ENCODE results near the gene DGKB. TPM values are rescaled to one million over a fixed set of nuclear protein-coding genes. Genes with fewer than 3 reads are reported as not detected.

Gene DGKB
- total RNA-seq, 1 experiment from 2014 or later = not detected

DNA sequence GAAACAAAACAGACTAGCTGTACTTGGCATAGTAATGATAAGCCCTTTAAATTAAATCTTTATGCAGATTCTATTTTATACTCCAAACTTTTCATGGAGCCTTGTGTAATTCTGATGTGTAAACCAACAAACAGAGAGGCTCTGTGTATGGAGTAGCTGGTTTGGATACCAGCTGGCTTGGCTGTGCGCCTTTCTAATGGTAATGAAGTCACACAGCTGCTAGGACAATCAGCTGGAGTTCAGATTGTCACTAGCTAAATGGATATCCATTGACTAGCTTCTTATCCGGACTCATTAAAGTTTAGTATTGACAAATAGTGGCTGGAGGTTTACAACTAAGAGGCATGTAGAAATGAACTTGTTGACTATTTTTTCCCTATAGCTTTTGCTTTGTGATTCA lies 398.4 kb downstream of the DGKB start:
- peaks cover 12% of the 10 kb centered on the region for H3K9me3 Mint-ChIP-seq (ENCODE audit: unreplicated experiment)
- no peak overlapping the region for H3K27ac Mint-ChIP-seq (ENCODE audit: low read depth, unreplicated experiment)
- peaks cover 16% of the 10 kb centered on the region for H3K4me1 Mint-ChIP-seq (ENCODE audit: insufficient read depth, unreplicated experiment)
- H3K27me3 Mint-ChIP-seq (ENCODE audit: insufficient read depth, unreplicated experiment) = peaks cover 12% of the 10 kb centered on the region
- no TSS peak for BruUV-seq (replicated peaks)
- DNase-seq (ENCODE audit: unreplicated experiment) = no peak
- ChIA-PET CTCF (interaction anchor here (0.6 kb wide), 1 partner anchor 290 kb away, joined by 3 read pairs; no protein-coding TSS in a partner anchor), POLR2A (interaction anchor here (0.7 kb wide), 2 partner anchors 16 to 761 kb away, joined by 3 read pairs; no protein-coding TSS in a partner anchor)
- TF ChIP-seq, protein P1, sequence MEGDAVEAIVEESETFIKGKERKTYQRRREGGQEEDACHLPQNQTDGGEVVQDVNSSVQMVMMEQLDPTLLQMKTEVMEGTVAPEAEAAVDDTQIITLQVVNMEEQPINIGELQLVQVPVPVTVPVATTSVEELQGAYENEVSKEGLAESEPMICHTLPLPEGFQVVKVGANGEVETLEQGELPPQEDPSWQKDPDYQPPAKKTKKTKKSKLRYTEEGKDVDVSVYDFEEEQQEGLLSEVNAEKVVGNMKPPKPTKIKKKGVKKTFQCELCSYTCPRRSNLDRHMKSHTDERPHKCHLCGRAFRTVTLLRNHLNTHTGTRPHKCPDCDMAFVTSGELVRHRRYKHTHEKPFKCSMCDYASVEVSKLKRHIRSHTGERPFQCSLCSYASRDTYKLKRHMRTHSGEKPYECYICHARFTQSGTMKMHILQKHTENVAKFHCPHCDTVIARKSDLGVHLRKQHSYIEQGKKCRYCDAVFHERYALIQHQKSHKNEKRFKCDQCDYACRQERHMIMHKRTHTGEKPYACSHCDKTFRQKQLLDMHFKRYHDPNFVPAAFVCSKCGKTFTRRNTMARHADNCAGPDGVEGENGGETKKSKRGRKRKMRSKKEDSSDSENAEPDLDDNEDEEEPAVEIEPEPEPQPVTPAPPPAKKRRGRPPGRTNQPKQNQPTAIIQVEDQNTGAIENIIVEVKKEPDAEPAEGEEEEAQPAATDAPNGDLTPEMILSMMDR (IDR thresholded peaks at IDR 0.05; ENCODE audit: unreplicated experiment) = no peak
- intact Hi-C loops (cut with micrococcal nuclease) = no loop called here
- H3K36me3 Mint-ChIP-seq (ENCODE audit: insufficient read depth, unreplicated experiment) = no peaks in the 10 kb centered on the region
- H3K4me3 Mint-ChIP-seq (ENCODE audit: unreplicated experiment) = no peak overlapping the region

- H3K27ac Mint-ChIP-seq (ENCODE audit: low read depth, unreplicated experiment) = no peak overlapping the region
- peaks cover 16% of the 10 kb centered on the region for H3K4me1 Mint-ChIP-seq (ENCODE audit: insufficient read depth, unreplicated experiment)
- intact Hi-C loops (cut with micrococcal nuclease) = no loop called here
- ChIA-PET CTCF (no interaction called here), POLR2A (no interaction called here)
- no peak for DNase-seq (ENCODE audit: unreplicated experiment)
- peaks cover 12% of the 10 kb centered on the region for H3K9me3 Mint-ChIP-seq (ENCODE audit: unreplicated experiment)
- BruUV-seq (replicated peaks) = no TSS peak
- TF ChIP-seq, protein P1 (IDR thresholded peaks at IDR 0.05; ENCODE audit: unreplicated experiment) = no peak
- no peaks in the 10 kb centered on the region for H3K36me3 Mint-ChIP-seq (ENCODE audit: insufficient read depth, unreplicated experiment)
- no peak overlapping the region for H3K4me3 Mint-ChIP-seq (ENCODE audit: unreplicated experiment)
- H3K27me3 Mint-ChIP-seq (ENCODE audit: insufficient read depth, unreplicated experiment) = peaks cover 17% of the 10 kb centered on the region
These were observed 398.9 kb downstream of the DGKB start for GRCh38 chr7:14503623-14504022.

GRCh38 chr7:14501436-14501835 lies 401.1 kb downstream of the DGKB start:
- peaks cover 11% of the 10 kb centered on the region for H3K4me1 Mint-ChIP-seq (ENCODE audit: insufficient read depth, unreplicated experiment)
- H3K36me3 Mint-ChIP-seq (ENCODE audit: insufficient read depth, unreplicated experiment) = no peaks in the 10 kb centered on the region
- BruUV-seq (replicated peaks) = no TSS peak
- TF ChIP-seq, protein P1 (IDR thresholded peaks at IDR 0.05; ENCODE audit: unreplicated experiment) = no peak
- peaks cover 12% of the 10 kb centered on the region for H3K9me3 Mint-ChIP-seq (ENCODE audit: unreplicated experiment)
- intact Hi-C loops (cut with micrococcal nuclease) = no loop called here
- no peak overlapping the region for H3K27ac Mint-ChIP-seq (ENCODE audit: low read depth, unreplicated experiment)
- DNase-seq (ENCODE audit: unreplicated experiment) = no peak
- CTCF ChIA-PET = interaction anchor here (0.7 to 1.1 kb wide), 2 partner anchors 176 to 190 kb away, joined by 3 to 4 read pairs; no protein-coding TSS in a partner anchor
- no peak overlapping the region for H3K4me3 Mint-ChIP-seq (ENCODE audit: unreplicated experiment)
- peaks cover 22% of the 10 kb centered on the region for H3K27me3 Mint-ChIP-seq (ENCODE audit: insufficient read depth, unreplicated experiment)
- POLR2A ChIA-PET = interaction anchor here (0.8 kb wide), 1 partner anchor 12 kb away, joined by 3 read pairs; no protein-coding TSS in a partner anchor

- TF ChIP-seq, protein P1 (IDR thresholded peaks at IDR 0.05; ENCODE audit: unreplicated experiment) = no peak
- Mint-ChIP-seq H3K9me3 (ENCODE audit: unreplicated experiment) (peaks cover 12% of the 10 kb centered on the region), H3K4me3 (ENCODE audit: unreplicated experiment) (no peak overlapping the region), H3K4me1 (ENCODE audit: insufficient read depth, unreplicated experiment) (no peaks in the 10 kb centered on the region), H3K27ac (ENCODE audit: low read depth, unreplicated experiment) (no peak overlapping the region), H3K27me3 (ENCODE audit: insufficient read depth, unreplicated experiment) (peaks cover 31% of the 10 kb centered on the region), H3K36me3 (ENCODE audit: insufficient read depth, unreplicated experiment) (no peaks in the 10 kb centered on the region)
- ChIA-PET CTCF (no interaction called here), POLR2A (interaction anchor here (0.5 kb wide), 1 partner anchor 11 kb away, joined by 3 read pairs; no protein-coding TSS in a partner anchor)
- DNase-seq (ENCODE audit: unreplicated experiment) = no peak
- BruUV-seq (replicated peaks) = no TSS peak
- intact Hi-C loops (cut with micrococcal nuclease) = no loop called here
These were observed 405.2 kb downstream of the DGKB start for GRCh38 chr7:14497390-14497789.

Measured in MCF 10A (cell line).